Activated CD4-positive, alpha-beta T cell treated with anti-CD3 and anti-CD28 coated beads, Interleukin-2, amount 10 ng/mL, durations not matched to agents 7 days and 5 days (primary cell): ENCODE data around the gene CCDC74B. TPM values are rescaled to one million over a fixed set of nuclear protein-coding genes. Genes with fewer than 3 reads are reported as not detected.
"Not testable (repeated sequence)": the region's sequence is repeated elsewhere in the genome, so short reads cannot be mapped to it uniquely, and the experiment has no call there.

ENCODE experiments used
- CTCF ChIA-PET: fragments of 350-600 bp; sonication (Branson Sonifier 250); formaldehyde crosslinking; loops from one replicate; lab custom pipeline; 2021; ENCODE audit warnings: antibody characterized with exemption; lab: Charles Lee
- POLR2A ChIA-PET: fragments of 350-600 bp; sonication (Branson Sonifier 250); formaldehyde crosslinking; loops from one replicate; lab custom pipeline; 2021; ENCODE audit warnings: antibody characterized with exemption; lab: Charles Lee
- DNase-seq: peaks from one replicate; pipeline ENCODE4 v3.0.0-alpha.2; 2020
- H3K27ac Mint-ChIP-seq: one replicate; pipeline ENCODE4 v1.8.0; 2021; ENCODE audit warnings: mild to moderate bottlenecking, moderate library complexity, mixed read lengths
- H3K27me3 Mint-ChIP-seq: one replicate; pipeline ENCODE4 v1.8.0; 2021; ENCODE audit warnings: mixed read lengths
- H3K36me3 Mint-ChIP-seq: one replicate; pipeline ENCODE4 v1.8.0; 2021; ENCODE audit warnings: low read depth, mixed read lengths
- H3K4me1 Mint-ChIP-seq: one replicate; pipeline ENCODE4 v1.8.0; 2021; ENCODE audit warnings: mixed read lengths
- H3K4me3 Mint-ChIP-seq: one replicate; pipeline ENCODE4 v1.8.0; 2021; ENCODE audit warnings: mild to moderate bottlenecking, moderate library complexity, mixed read lengths
- H3K9me3 Mint-ChIP-seq: one replicate; pipeline ENCODE4 v1.8.0; 2021; ENCODE audit warnings: mixed read lengths
- total RNA-seq, 2 experiments: library from RNA; stranded (reverse); gene quantifications; one replicate each; pipeline ENCODE4 v1.2.3, GENCODE V29; 2021

Gene CCDC74B
- total RNA-seq, 2 experiments from 2014 or later: 1.1 to 1.7 TPM

DNA sequence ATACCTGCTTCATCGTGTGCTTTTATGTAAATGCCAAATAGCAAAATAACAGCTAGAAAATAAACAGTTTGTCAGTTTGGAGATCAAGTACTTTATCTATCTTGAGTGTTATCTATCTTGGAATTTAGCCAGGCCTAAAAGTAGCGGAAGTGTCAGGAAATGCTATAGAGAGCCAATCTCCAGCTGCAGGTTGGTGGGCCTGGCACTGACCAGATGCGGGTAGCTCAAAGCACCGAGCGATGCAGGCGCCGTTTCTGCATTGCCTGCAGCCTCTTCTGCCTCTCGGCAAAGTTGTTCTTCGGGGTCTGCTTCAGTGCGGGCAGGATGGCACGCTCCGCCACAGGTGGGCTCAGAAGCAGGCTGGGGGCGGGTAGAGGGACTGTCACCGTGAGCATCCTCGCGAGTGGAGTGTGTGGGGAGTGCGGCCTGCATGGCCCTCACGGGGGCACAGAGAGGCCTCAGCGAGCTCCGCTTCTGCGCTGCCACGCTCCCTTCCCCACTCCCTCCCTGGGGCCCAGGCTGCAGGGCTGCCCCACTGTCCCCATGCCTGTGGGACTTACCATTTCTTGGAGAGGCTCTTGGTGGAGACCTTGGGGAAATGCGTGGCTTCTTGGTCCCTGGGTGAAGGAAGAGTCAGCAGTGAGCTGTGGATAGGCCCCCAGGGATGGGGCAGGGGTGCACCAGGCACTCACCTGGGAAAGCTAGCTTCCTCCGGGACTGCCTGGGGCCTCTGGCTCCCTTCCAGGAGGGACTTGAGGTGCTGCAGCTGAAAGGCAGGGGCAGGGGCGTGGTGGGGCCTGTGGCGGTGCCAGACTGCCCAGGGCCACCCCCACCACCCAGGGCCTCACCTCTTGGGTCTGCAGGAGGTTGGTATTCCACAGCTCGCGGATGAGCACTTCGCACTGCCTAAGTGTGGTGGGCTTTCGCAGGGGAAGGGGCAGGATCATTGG, 5.3 kb downstream of the CCDC74B start:
- H3K9me3 Mint-ChIP-seq: not testable (repeated sequence)

GRCh38 chr2:130138841-130139251, 6.1 kb downstream of the CCDC74B start:
- POLR2A ChIA-PET, DNase-seq, H3K9me3 Mint-ChIP-seq, H3K4me1 Mint-ChIP-seq, CTCF ChIA-PET, H3K4me3 Mint-ChIP-seq, H3K27ac Mint-ChIP-seq, H3K36me3 Mint-ChIP-seq: not testable (repeated sequence)
- H3K27me3 Mint-ChIP-seq: peaks cover 10% of the 10 kb centered on the region

More for the DNA sequence above, 5.3 kb downstream of the CCDC74B start:
- DNase-seq, H3K27me3 Mint-ChIP-seq, POLR2A ChIA-PET, H3K36me3 Mint-ChIP-seq, H3K4me3 Mint-ChIP-seq, CTCF ChIA-PET, H3K4me1 Mint-ChIP-seq, H3K27ac Mint-ChIP-seq: not testable (repeated sequence)

- POLR2A ChIA-PET, H3K4me1 Mint-ChIP-seq, H3K4me3 Mint-ChIP-seq, H3K27ac Mint-ChIP-seq, H3K9me3 Mint-ChIP-seq, DNase-seq, H3K27me3 Mint-ChIP-seq, H3K36me3 Mint-ChIP-seq, CTCF ChIA-PET: not testable (repeated sequence)
Observed at GRCh38 chr2:130138326-130138725, 6.6 kb downstream of the CCDC74B start.

GRCh38 chr2:130137118-130137517, 7.8 kb downstream of the CCDC74B start:
- DNase-seq, H3K27ac Mint-ChIP-seq, H3K4me3 Mint-ChIP-seq, CTCF ChIA-PET, H3K9me3 Mint-ChIP-seq, H3K27me3 Mint-ChIP-seq, H3K36me3 Mint-ChIP-seq, H3K4me1 Mint-ChIP-seq, POLR2A ChIA-PET: not testable (repeated sequence)

- H3K9me3 Mint-ChIP-seq, CTCF ChIA-PET, DNase-seq, H3K27ac Mint-ChIP-seq, POLR2A ChIA-PET, H3K4me1 Mint-ChIP-seq, H3K4me3 Mint-ChIP-seq, H3K27me3 Mint-ChIP-seq, H3K36me3 Mint-ChIP-seq: not testable (repeated sequence)
Observed at GRCh38 chr2:130136546-130136945, 8.4 kb downstream of the CCDC74B start.

DNA sequence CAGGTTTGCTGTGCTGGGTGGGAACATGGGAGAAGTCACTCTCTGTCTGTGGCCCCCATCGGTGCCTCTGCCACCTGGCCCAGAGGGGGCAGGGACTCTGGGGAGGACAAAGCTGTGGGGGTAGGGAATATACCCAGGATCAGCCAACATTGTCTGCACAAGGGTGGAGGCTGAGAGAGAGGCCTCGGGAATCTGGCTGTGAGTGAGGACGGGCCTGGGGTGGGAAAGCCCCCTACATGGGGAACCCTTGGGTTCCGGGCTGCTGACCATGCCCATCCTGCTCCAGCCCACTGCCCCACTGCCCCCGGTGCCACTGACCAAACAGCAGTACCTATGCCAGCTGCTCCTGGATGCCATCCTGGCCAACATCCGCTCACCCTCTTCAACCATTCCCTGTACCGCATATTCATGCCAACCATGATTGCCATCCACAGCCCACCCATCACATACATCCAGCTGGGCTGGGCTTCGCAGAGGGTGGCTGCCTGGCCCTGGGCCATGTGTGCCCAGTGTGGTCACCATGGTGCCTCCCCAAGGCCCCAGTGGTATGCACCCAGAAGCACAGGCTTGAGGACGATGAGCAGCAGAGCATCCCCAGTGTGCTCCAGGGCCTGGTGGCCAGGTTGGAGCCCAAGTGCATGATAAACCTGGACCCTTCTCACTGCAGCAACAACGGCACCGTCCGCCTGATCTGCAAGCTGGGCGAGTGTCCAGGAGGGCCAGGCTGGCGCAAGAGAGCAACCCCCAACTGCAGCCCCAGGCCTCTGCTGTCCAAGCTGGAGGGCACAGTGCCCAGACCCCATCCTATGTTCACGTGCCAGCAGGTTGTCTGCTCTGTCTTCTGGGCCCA, 9.0 kb downstream of the CCDC74B start:
- Mint-ChIP-seq H3K4me1 (no peaks in the 10 kb centered on the region), H3K27me3 (peaks cover 9% of the 10 kb centered on the region), H3K4me3 (no peak overlapping the region), H3K9me3 (no peaks in the 10 kb centered on the region), H3K36me3 (no peaks in the 10 kb centered on the region), H3K27ac (no peak overlapping the region)
- no peak for DNase-seq
- ChIA-PET POLR2A (no interaction called here), CTCF (no interaction called here)

DNA sequence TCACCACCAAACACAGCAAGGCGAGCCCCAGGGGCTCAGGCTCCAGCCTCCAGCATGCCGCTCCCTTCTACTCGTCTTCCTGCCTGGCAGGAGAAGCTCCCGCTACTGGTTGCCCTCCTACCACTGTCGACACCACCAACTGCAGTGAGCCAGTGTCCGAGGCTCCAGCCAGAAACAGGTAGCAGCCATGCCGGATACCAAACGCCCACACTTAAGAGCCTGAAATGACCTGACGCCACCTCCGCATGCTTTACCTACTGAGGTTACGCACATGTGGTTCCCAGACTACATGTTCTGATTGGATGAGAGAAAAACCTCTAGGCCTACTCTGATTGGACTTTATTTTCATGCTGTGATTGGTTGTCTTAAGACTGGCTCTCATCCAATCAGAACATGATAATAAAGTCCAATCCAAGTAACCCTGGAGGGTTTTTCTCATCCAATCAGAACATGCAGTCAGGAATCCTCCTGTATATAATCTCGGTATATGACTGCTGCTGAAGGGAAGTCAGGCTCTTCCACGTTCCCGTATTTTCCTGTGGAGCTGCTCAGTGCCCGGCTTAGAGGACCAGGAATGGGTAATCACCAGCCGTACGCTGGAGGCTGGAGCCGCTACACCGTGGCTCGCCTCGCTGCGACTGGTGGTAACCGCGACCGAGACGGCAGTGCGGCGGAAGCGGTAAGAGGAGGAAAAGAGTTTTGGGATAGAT, 15.6 kb downstream of the CCDC74B start, which contains the start of gene POTEF:
Gene POTEF (minus strand): TSS at position 103 of the 710 bp plus-strand sequence. CDS start 8,707 bp downstream, outside the sequence.
- H3K27me3 Mint-ChIP-seq, H3K4me3 Mint-ChIP-seq, H3K9me3 Mint-ChIP-seq: not testable (repeated sequence)

DNA sequence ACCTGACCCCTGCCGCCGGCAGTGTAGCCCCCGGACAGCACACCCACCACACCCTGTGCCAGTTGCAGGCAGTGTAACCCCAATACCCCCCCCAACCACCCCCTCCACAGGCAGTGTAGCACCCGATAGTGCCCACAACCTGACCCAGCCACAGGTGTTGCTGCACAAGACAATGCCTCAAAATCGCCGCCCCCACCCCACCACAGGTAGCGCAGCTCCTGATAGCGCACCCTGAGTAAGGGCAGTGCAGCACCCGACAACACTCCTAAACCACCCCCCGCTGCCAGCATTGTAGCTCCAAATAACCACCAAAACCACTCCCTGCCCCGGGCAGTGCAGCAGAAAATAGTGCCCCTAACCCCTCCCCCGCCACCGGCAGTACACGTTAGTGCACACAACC, 16.4 kb downstream of the CCDC74B start:
- not testable (repeated sequence) for H3K4me3 Mint-ChIP-seq, DNase-seq

More for the DNA sequence above, 15.6 kb downstream of the CCDC74B start, which contains the start of gene POTEF:
- DNase-seq, H3K27ac Mint-ChIP-seq, POLR2A ChIA-PET, H3K36me3 Mint-ChIP-seq, CTCF ChIA-PET, H3K4me1 Mint-ChIP-seq: not testable (repeated sequence)

DNA sequence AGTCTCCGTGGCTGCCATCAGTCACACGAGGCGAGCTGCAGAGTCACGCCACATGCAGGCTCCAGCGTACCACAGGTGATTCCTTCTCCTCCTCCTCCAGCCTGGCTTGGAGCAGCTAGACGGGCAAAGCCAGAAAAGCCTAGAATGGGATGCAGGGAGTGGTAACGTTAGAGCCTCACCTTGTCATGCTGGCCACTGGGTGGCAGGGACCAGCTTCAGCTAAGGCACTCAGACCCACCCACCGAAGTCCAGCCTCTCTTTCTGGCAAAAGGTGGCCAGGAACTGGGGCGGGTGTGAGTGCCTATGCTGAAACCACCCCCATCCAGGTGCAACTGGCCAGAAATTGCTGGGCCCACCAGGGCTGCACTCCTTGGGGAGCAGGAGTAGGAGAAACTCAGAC, 17.2 kb downstream of the CCDC74B start:
- CTCF ChIA-PET, H3K27ac Mint-ChIP-seq, POLR2A ChIA-PET, H3K4me1 Mint-ChIP-seq, DNase-seq, H3K36me3 Mint-ChIP-seq, H3K27me3 Mint-ChIP-seq, H3K9me3 Mint-ChIP-seq, H3K4me3 Mint-ChIP-seq: not testable (repeated sequence)

More for the DNA sequence above, 16.4 kb downstream of the CCDC74B start:
- H3K36me3 Mint-ChIP-seq, H3K9me3 Mint-ChIP-seq, CTCF ChIA-PET, H3K27me3 Mint-ChIP-seq, H3K27ac Mint-ChIP-seq, H3K4me1 Mint-ChIP-seq, POLR2A ChIA-PET: not testable (repeated sequence)

- H3K27me3 Mint-ChIP-seq, H3K4me3 Mint-ChIP-seq, DNase-seq, H3K4me1 Mint-ChIP-seq, POLR2A ChIA-PET, CTCF ChIA-PET, H3K27ac Mint-ChIP-seq, H3K36me3 Mint-ChIP-seq, H3K9me3 Mint-ChIP-seq: not testable (repeated sequence)
Observed at GRCh38 chr2:130120924-130121323, 24.0 kb downstream of the CCDC74B start.

DNA sequence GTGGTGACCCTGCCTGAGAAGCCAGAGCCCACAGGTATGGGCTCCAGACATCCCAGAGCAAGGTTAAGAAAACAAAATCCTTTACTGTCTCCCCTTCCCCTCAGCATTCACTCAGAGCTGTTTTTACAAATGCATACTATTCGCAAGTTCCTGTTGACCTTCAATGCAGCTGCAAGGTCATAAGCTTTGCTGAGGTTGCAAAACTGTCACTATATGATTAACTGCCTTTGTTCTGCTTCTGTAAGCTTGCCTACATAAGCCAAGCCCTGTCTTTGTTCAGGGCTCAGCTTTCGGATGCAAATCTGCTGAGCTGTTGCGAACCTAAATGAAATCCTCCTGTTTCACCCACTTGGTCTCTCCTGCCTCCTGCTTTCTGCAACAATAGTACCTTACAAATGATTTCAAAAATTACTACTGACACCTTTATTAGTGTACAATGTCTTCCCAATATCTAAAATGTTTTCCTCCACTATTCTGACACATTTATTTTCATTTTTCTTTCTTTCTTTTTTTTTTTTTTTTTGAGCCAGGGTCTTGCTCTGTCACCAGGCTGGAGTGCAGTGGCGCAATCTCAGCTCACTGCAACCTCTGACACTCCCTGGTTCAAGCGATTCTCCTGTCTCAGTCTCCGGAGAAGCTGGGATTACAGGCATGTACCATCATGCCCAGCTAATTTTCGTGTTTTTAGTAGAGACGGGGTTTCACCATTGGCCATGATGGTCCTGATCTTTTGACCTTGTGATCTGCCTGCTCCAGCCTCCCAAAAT, 42.1 kb downstream of the CCDC74B start:
- H3K9me3 Mint-ChIP-seq, H3K36me3 Mint-ChIP-seq, H3K4me3 Mint-ChIP-seq, POLR2A ChIA-PET, H3K27ac Mint-ChIP-seq, H3K4me1 Mint-ChIP-seq, DNase-seq, H3K27me3 Mint-ChIP-seq, CTCF ChIA-PET: not testable (repeated sequence)
